ENCODE data around the gene TRMT5.

Gene TRMT5

DNA sequence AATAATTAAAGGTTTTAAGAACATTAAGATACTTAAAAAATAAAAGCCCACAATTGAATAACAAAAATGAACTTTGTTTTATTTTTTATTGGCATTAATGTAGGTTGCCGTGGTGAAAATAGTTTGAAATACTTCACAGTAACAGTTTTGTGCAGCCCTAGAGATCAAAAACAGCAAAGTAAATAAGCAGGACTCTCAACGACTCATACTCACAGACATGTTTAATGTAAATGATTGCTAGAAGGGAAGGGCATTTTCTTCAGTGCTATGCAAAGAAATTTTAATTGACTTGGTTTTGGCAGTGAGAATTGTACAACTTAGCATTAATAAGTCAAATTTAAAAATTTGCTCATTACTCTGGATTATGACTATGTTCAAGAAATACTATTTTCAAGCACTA is 16.0 kb downstream of the TRMT5 start:
- ATAC-seq: no peak
- no peak for DNase-seq

DNA sequence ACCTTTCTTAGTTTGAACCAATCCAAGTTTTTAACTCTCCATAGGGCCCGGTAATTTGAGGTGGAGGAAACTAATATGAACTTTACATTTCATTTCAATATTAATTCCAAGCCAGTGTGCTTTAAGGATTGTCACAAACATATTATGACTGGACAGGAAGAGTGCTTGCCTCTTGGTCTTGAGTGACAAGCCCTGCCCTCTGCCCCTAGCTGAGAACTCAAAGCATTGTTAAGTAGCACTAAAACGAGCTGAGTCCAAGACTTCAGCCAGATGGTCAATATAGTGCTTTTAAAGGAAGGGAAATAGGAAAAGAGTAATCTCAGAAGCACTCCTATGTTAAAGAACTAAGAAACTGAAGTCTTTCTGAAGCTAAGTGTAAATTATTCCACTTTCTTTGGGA is 17.1 kb downstream of the TRMT5 start:
- ATAC-seq (no peak), DNase-seq (no peak)

DNA sequence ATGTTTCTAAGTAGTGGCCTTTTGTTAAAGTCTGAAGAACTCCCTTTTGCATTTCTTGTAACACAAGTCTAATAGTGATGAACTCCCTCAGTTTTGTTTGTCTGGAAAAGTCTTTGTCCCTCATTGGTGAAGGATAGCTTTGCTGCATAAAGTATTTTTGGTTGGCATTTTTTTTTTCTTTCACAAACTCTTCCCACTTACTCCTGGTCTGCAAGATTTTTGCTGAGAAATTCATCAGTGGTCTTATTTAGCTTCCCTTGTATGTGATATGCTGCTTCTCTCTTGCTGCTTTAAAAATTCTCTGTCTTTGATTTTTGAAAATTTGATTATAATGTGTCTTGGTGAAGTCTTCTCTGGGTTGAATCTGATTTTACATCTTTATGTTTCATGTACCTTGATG is 22.7 kb downstream of the TRMT5 start:
- no peak for ATAC-seq
- no peak for DNase-seq

DNA sequence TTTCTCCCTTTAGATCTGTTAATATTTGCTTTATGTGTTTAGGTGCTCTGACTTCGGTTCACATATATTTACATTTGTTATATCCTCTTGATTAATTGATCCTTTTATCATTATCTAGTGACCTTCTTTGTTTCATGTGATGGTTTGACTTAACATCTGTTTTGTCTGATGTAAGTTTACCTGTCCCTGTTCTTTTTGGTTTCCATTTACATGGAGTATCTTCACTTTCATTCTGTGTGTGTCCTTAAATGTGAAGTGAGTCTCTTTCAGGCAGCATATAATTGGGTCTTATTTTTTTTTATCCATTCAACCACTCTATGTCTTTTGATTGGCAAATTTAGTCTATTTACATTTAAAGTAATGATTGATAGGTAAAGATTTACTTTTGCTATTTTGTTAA is 24.2 kb downstream of the TRMT5 start:
- ATAC-seq (no peak), DNase-seq (no peak)

DNA sequence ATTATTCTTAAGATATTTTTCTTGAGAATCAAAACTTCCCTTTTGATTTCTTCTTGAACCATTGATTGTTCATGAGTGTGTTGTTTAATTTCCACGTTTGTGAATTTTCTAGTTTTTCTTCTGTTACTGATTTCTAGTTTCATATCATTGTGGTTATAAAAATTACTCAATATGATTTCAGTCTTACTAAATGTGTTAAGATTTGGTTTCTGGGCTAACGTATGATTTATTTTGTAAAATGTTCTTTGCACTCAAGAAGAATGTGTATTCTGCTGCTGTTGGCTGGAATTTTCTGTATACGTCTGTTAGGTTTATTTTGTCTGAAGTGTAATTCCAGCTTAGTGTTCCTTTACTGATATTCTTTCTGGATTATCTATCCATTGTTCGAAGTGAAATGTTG is 24.7 kb downstream of the TRMT5 start:
- DNase-seq: no peak

DNA sequence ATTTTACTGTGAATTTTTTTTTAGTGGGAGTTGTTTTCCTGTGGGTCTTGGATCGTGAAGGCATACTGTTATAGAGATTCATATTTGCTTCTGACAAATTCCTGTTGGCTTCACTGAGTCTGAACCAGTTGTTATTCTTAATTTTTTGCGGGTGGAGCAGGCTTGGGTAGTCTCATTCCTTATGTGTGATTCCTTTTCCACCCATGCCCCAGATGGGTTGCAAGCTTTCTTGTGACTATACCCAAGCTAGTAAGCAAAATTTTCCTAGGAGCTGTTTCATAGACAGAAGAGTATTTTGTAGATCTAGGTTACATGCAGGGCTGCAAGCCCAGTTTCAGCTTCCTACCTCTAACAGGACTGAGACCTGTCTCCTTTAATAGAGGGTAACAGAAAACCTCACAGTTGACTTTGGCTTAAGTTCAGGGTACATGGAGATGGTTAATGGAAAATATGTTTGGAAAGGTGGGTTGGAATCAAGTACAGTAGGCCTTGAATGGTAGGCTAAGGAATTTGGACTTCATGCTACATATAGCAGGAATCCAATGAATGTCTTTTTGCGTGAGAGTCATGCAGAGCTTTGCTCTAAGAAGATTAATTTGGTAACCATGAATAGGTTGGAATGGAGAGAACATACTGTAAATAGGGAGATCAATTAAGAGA is 29.0 kb downstream of the TRMT5 start:
- ATAC-seq (no peak), DNase-seq (no peak)

More for the DNA sequence above, 24.7 kb downstream of the TRMT5 start:
- ATAC-seq: no peak

DNA sequence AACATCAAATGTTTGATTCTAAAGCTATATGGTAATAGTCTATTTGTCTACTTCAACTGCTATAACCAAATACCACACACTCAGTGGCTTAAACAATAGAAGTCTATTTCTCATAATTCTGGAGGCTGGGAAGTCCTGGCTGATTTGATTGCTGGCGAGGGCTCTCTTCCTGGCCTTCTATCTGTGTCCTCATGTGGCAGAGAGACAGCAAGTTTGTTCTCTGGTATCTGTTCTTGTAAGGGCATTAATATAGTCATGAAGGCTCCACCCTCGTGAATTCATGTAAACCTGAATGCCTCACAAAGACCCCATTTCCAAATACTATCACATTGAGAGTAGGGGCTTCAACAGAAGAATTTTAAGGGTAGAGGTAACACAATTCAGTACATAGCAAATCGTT is 34.1 kb downstream of the TRMT5 start:
- ATAC-seq: no peak
- no peak for DNase-seq

DNA sequence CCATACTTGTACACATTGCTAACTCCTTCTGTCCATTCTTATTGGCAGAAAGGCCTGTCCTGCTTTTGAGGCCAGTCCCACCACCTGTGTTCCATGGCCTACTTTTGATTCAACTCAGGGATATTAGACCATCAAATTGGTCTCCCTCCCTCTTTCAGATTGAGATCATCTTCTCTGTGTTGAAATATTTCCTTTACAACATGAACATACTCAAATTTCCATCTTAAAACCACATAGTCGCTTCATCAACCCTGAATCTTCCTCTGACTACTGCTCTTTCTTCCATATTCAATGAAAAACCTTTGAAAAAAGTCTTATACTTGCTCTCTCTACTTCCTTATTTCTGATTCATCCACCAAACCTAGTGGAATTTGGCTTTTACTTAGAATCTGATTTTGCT is 34.9 kb downstream of the TRMT5 start:
- DNase-seq (no peak), ATAC-seq (peak; percentile 66)

DNA sequence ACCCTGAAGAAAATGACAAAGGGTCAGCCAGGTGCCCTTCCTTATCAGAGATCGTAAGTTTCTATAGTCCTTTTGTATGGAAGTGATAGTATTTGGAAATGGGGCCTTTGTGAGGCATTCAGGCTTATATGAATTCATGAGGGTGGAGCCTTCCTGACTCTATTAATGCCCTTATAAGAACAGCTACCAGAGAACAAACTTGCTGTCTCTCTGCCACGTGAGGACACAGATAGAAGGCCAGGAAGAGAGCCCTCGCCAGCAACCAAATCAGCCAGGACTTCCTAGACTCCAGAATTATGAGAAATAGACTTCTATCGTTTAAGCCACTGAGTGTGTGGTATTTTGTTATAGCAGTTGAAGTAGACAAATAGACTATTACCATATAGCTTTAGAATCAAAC is 36.7 kb downstream of the TRMT5 start:
- ATAC-seq: no peak
- DNase-seq: no peak

DNA sequence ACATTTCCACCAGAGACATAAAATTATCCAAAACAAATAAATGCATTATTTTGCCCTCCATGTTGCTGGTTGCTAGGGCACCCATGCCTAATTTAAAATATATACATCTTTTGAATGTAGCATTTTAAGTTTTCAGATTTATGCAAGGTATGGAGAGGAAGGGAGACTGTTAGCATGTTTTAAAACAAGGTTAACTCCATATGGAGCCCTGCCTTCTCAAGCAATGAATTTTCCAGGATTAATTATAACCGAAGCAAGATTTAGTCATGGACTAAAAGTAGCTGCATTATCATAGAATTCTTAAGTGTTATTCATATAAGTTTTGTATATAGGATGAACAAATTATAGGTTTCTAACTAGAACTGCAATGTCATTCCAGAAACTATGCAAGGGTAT is 37.2 kb downstream of the TRMT5 start:
- DNase-seq: no peak
- no peak for ATAC-seq

DNA sequence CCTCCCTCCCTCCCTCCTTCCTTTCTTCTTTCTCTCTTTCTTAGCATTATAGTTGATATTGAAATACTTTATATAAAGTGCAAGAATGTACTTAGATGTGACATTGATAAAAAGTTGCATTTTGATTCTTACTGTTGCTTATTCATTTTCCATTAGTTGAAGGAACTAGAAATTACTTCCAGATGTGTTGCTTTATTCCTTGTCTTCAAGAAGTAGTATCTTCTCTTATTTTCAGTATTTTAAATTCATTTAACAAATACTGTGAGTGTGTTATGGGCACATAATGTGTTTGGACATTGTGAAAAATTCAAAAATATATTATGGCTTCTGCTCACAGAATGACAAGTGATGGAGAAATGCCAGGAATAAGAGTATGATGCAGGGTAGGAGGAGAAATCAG is 45.6 kb downstream of the TRMT5 start:
- ATAC-seq (no peak), DNase-seq (no peak)

DNA sequence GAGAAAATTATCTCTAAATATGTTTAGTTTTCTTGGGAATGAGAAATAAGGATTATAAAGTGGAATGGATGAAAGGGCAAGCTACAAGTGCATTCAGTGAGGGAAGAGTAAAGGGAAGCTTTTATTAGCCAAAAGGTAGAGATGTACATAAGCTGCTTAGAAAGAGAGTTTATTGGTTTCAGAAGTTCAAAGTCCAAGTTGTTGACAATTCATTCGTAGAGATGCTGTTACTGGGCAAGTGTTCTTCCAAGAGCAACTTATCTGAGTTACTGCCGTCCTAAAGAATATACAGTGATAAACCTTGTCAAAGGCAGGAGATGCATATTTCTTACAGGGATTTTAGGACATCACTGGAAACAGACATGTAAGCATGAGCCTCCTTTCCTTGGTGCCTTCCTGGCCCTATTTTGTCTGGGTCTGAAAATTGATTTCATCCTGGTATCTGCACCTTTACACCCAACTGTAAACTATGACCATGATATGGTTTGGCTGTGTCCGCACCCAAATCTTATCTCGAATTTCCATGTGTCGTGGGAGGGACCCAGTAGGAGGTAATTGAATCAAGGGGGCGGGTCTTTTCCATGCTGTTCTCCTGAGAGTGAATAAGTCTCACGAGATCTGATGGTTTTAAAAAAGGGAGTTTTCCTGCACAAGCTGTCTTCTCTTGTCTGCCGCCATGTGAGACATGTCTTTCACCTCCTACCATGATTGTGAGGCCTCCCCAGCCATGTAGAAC is 46.8 kb downstream of the TRMT5 start:
- DNase-seq: no peak
- ATAC-seq: no peak

DNA sequence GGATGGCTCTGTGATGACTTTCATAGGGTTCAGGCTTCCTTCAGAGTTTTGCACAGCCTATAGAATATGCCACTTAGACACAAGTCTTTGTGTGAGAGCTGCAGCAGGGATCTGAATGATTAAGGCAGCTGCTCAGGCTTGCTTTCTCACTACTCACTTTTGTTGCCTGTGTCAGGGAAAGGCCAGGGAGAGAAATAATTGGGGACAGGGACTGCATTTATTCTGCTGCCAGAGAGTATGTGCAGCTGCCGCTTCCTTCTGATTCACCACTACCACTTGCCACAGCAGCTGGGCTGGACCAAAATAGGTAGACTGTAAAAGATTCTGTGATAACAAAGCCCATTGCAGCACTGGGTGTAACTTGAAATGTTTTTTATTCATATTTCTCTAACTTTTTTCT is 49.7 kb downstream of the TRMT5 start:
- DNase-seq (no peak), ATAC-seq (no peak)

DNA sequence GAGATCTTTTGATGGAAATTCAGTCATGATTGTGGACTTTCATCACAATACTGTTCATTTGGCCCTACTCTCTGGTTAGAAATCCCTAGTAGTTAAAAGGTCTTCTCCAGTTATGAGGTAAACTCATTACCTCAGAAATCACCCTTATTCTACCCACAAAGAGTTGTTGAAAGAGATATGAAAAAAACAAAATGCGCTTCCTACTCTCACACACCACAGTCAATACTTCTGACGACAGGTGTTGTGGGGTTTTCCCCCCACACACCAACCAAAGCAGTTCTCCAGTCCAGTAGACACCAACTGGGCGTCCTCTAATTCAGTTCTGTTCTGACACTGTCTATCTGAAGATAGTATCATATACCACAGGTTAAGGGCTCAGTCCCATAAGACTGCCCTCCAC is 54.9 kb downstream of the TRMT5 start:
- no peak for ATAC-seq
- DNase-seq: no peak

DNA sequence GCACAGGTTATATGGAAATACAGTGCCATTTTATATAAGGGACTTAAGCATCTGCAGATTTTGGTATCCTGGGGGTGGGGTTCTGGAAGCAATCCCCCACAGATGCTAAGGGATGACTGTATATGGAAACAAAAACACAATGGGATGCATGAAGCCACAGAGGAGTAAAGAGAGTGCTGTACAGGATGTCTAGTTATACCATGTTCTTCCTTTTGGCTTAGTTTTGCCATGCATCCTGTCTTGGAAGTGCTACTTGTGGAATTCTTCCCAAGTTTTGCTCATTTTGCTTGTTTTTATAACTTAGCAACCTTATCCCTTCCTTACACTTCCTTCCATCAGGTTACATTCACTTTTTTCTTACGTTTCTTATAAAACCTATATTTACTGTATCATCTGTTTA is 55.6 kb downstream of the TRMT5 start:
- ATAC-seq: no peak
- DNase-seq: no peak

DNA sequence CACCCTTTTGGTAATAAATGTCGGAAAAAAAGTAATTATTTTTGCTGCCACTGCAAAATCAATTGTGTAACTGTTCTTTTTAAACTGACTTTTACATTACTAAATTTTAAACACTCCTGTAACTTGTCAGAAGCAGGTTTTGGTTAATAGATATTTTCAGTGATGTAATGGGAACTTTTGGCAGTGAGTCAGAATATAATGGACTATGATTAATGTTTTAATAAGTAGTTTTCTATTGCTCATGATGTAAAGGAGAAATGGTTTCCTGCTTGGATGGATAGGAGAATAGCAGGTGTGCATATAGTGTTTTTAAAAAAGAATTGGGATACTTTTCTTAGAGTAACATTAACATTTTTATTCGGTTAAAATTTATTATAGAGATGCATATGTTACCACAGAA is 58.8 kb downstream of the TRMT5 start:
- DNase-seq (no peak), ATAC-seq (no peak)

Data from stimulated activated naive CD8-positive, alpha-beta T cell treated with anti-CD3 and anti-CD28 coated beads, Interleukin-15, Interleukin-2, amounts not matched to agents 100 U/mL and 50 U/mL, for 24 hours (primary cell).